Natural killer cell treated with Interleukin-12 subunit alpha and Interleukin-12 subunit beta and Interleukin-15 and Interleukin-18, amount 100 ng/mL, for 72 hours (primary cell): ENCODE results near the gene APOL4. TPM values are rescaled to one million over a fixed set of nuclear protein-coding genes. Genes with fewer than 3 reads are reported as not detected.
A peak's percentile ranks its signal among the peaks of the same experiment; 100 is the strongest.
"Not testable (repeated sequence)": the region's sequence is repeated elsewhere in the genome, so short reads cannot be mapped to it uniquely, and the experiment has no call there.

Experiments used
- ATAC-seq, 2 donors: fragments of 150-1000 bp; cut with Tn5 transposase in 1 of 2; sonication (Bioruptor Pico), chemical (Tn5 transposase) in 1 of 2; 2 replicates each; pipeline ENCODE4 v1.10.0; 2021
- DNase-seq: peaks from one replicate; pipeline ENCODE4 v3.0.0; 2022; ENCODE audit warnings: low spot score
- H3K27ac Mint-ChIP-seq, 2 donors: 1 replicate in 1 of 2; 2 replicates in 1 of 2; pipeline ENCODE4 v1.8.0; 2022; ENCODE audit warnings: mixed read lengths in 2 of 2, mild to moderate bottlenecking in 1 of 2, moderate library complexity in 1 of 2
- H3K27me3 Mint-ChIP-seq, 2 donors: 1 replicate in 1 of 2; 2 replicates in 1 of 2; pipeline ENCODE4 v1.8.0; 2022; ENCODE audit warnings: mixed read lengths in 2 of 2
- H3K36me3 Mint-ChIP-seq: one replicate; pipeline ENCODE4 v1.8.0; 2022; ENCODE audit warnings: mixed read lengths
- H3K4me1 Mint-ChIP-seq, 2 donors: 1 replicate in 1 of 2; 2 replicates in 1 of 2; pipeline ENCODE4 v1.8.0; 2022; ENCODE audit warnings: low read depth in 2 of 2, mixed read lengths in 2 of 2, mild to moderate bottlenecking in 1 of 2
- H3K4me3 Mint-ChIP-seq: one replicate; pipeline ENCODE4 v1.8.0; 2022; ENCODE audit warnings: mixed read lengths
- H3K9me3 Mint-ChIP-seq: 2 replicates; pipeline ENCODE4 v1.8.0; 2022; ENCODE audit warnings: mixed read lengths
- total RNA-seq, 2 donors: library from RNA; stranded (reverse); gene quantifications; one replicate each; pipeline ENCODE4 v1.2.3, GENCODE V29; 2022

The APOL4 gene
- total RNA-seq, 2 donors from 2014 or later = 0.64 to 1.5 TPM

DNA sequence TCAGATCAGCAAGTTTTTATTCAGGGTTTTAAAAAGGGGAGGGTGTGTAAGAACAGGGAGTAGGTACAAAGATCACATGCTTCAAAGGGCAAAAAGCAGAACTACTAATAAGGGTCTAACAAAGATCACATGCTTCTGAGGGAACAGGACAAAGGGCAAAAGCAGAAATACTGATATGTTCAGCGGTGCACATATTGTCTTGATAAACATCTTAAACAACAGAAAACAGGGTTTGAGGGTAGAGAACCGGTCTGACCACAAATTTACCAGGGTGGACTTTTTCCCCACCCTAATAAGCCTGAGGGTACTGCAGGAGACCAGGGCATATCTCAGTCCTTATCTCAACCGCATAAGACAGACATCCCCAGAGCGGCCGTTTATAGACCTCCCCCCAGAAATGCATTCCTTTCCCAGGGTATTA lies 7.9 kb upstream of the APOL4 start:
- not testable (repeated sequence) for ATAC-seq, DNase-seq, H3K27ac Mint-ChIP-seq, H3K9me3 Mint-ChIP-seq, H3K4me3 Mint-ChIP-seq
- Mint-ChIP-seq H3K27me3 (peaks cover 23 to 25% of the 10 kb centered on the region in 2 donors), H3K36me3 (peaks cover 13% of the 10 kb centered on the region), H3K4me1 (peaks cover 15 to 22% of the 10 kb centered on the region in 2 donors)

GRCh38 chr22:36208914-36209313 lies 7.3 kb upstream of the APOL4 start:
- Mint-ChIP-seq H3K4me1 (peaks cover 18 to 22% of the 10 kb centered on the region in 2 donors), H3K9me3 (peaks cover 4% of the 10 kb centered on the region), H3K27me3 (peaks cover 22 to 23% of the 10 kb centered on the region in 2 donors), H3K27ac (no peak overlapping the region), H3K36me3 (peaks cover 13% of the 10 kb centered on the region), H3K4me3 (no peak overlapping the region)
- no peak for ATAC-seq
- no peak for DNase-seq

DNA sequence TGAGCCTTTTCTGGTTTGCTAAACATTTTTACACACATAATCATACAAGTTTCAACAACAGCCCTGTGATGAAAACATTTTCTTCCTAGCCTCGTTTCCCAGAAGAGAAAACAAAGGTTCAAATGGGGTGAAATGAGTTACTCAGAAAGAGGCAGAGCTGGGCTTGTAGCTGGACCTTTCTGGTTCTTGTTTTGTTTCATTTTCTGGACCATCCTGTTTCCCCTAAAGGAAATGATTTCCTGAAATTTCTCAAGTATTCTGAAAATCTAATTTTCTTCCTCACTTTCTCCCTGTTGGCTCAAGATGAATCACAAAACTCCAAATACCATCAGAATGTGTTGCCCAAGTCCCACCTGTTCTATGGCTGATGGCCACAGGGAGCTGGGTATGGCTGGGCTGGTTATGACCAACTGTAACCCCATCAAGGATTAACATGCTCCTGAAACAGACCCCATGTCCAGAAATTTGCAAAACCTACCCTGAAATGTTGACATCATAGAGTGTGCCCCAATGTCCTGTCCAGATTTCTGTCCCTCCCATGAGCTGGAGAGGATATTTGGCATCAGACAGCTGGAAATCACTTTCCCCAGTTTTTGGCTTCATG lies 6.7 kb upstream of the APOL4 start:
- peaks cover 18 to 19% of the 10 kb centered on the region in 2 donors for H3K27me3 Mint-ChIP-seq
- peaks cover 18 to 22% of the 10 kb centered on the region in 2 donors for H3K4me1 Mint-ChIP-seq
- peaks cover 13% of the 10 kb centered on the region for H3K36me3 Mint-ChIP-seq
- no peak overlapping the region for H3K27ac Mint-ChIP-seq
- no peak overlapping the region for H3K4me3 Mint-ChIP-seq
- ATAC-seq (no peak), DNase-seq (no peak)
- H3K9me3 Mint-ChIP-seq = peaks cover 4% of the 10 kb centered on the region

- Mint-ChIP-seq H3K36me3 (peaks cover 13% of the 10 kb centered on the region), H3K4me1 (peaks cover 8 to 15% of the 10 kb centered on the region in 2 donors), H3K27me3 (peaks cover 10% of the 10 kb centered on the region in 2 donors), H3K9me3 (peaks cover 4% of the 10 kb centered on the region), H3K4me3 (no peak overlapping the region), H3K27ac (no peak overlapping the region)
- DNase-seq (no peak), ATAC-seq (no peak)
Observed at GRCh38 chr22:36206255-36206654, 4.6 kb upstream of the APOL4 start.

GRCh38 chr22:36205573-36205972 lies 4.0 kb upstream of the APOL4 start:
- peaks cover 3 to 10% of the 10 kb centered on the region in 2 donors for H3K4me1 Mint-ChIP-seq
- H3K4me3 Mint-ChIP-seq, DNase-seq, H3K9me3 Mint-ChIP-seq, H3K27me3 Mint-ChIP-seq, H3K27ac Mint-ChIP-seq, ATAC-seq: not testable (repeated sequence)
- peaks cover 13% of the 10 kb centered on the region for H3K36me3 Mint-ChIP-seq

DNA sequence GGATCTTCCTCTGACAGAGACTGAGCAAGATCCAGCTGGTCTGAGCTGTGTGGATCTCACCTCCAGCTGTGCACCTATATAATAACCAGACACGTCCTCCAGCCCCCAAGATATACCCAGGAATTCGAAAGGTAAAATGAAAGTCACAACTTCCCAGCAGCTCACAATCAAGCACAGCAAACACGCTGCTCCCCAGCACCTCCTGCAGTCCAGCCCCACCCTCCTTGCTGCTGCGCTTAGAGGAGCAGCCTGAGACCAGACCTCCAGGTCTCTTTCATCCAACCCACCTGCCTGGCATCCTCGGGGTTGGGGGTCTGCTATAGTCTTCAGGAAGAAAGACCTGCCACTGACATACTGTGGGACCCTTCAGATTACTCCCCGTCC lies 3.0 kb upstream of the APOL4 start:
- H3K36me3 Mint-ChIP-seq = peaks cover 13% of the 10 kb centered on the region
- H3K27ac Mint-ChIP-seq = no peak overlapping the region
- DNase-seq = no peak
- no peak overlapping the region for H3K4me3 Mint-ChIP-seq
- peak; percentile 6 to 43 for ATAC-seq
- H3K27me3 Mint-ChIP-seq = peaks cover 7 to 10% of the 10 kb centered on the region in 2 donors
- peaks cover 4% of the 10 kb centered on the region for H3K9me3 Mint-ChIP-seq
- H3K4me1 Mint-ChIP-seq = peaks cover 3 to 7% of the 10 kb centered on the region in 2 donors

GRCh38 chr22:36204001-36204631 lies 2.5 kb upstream of the APOL4 start:
- Mint-ChIP-seq H3K9me3 (peaks cover 1% of the 10 kb centered on the region), H3K4me1 (peaks cover 3 to 4% of the 10 kb centered on the region in 2 donors), H3K4me3 (no peak overlapping the region), H3K27ac (no peak overlapping the region), H3K36me3 (peaks cover 9% of the 10 kb centered on the region), H3K27me3 (peaks cover 3 to 7% of the 10 kb centered on the region in 2 donors)
- DNase-seq (no peak), ATAC-seq (no peak)

DNA sequence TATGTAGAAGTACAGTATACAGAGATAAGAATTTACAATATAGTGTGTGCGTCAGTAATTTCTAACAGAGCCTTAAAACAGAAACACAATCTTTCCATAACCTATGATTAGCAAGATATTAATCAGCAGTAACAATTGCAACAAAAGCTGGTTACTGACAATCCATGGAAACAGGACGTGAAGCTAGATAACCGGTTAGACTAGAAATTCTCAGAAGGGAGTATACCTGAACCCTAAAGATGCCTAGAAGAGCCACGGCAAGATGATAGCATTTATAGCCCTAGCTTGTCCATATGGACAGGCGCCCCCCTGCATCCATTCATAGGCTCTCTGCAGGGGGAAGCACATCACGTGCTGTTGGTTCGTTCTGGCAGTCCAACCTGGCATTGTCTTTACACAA lies 1.8 kb upstream of the APOL4 start:
- not testable (repeated sequence) for H3K4me3 Mint-ChIP-seq, ATAC-seq, H3K36me3 Mint-ChIP-seq, H3K27me3 Mint-ChIP-seq, DNase-seq, H3K9me3 Mint-ChIP-seq, H3K4me1 Mint-ChIP-seq, H3K27ac Mint-ChIP-seq

DNA sequence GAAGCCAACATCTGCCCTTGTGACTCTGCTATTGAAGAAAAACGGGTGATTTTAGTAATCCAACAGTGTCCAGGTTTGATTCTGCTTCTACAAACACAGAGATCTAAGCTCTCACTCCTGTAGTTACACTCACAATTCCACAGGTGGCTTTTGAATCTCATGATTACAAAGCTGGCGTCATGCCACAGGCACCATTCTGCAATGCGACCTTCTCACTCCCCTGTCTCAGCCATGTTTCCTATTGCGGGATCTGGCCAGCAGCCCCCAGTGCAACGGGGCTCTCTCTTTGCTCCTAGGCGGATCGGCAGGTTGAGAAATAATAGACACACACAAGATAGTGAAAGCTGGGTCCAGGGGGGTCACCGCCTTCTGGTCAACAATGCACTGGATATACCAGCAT lies 1.3 kb upstream of the APOL4 start:
- peaks cover 7 to 10% of the 10 kb centered on the region in 2 donors for H3K4me1 Mint-ChIP-seq
- not testable (repeated sequence) for H3K27me3 Mint-ChIP-seq, H3K36me3 Mint-ChIP-seq, H3K4me3 Mint-ChIP-seq, H3K9me3 Mint-ChIP-seq, DNase-seq, ATAC-seq, H3K27ac Mint-ChIP-seq

- H3K27ac Mint-ChIP-seq, H3K4me3 Mint-ChIP-seq, H3K9me3 Mint-ChIP-seq, H3K36me3 Mint-ChIP-seq, H3K27me3 Mint-ChIP-seq, DNase-seq, ATAC-seq: not testable (repeated sequence)
- H3K4me1 Mint-ChIP-seq = peaks cover 19 to 23% of the 10 kb centered on the region in 2 donors
Observed at GRCh38 chr22:36201025-36201424, 584 bp downstream of the APOL4 start.

GRCh38 chr22:36199001-36199551 lies 2.5 kb downstream of the APOL4 start:
- ATAC-seq = no peak
- Mint-ChIP-seq H3K36me3 (no peaks in the 10 kb centered on the region), H3K27me3 (no peaks in the 10 kb centered on the region), H3K9me3 (no peaks in the 10 kb centered on the region), H3K4me3 (no peak overlapping the region), H3K27ac (no peak overlapping the region), H3K4me1 (peaks cover 24 to 25% of the 10 kb centered on the region in 2 donors)
- no peak for DNase-seq

GRCh38 chr22:36198536-36198935 lies 3.1 kb downstream of the APOL4 start:
- DNase-seq (no peak), ATAC-seq (no peak)
- no peak overlapping the region for H3K4me3 Mint-ChIP-seq
- H3K27me3 Mint-ChIP-seq = peaks cover 0 to 2% of the 10 kb centered on the region in 2 donors
- H3K27ac Mint-ChIP-seq = peak overlapping the region; percentile 29 to 72
- H3K9me3 Mint-ChIP-seq = no peaks in the 10 kb centered on the region
- H3K4me1 Mint-ChIP-seq = peaks cover 24 to 25% of the 10 kb centered on the region in 2 donors
- H3K36me3 Mint-ChIP-seq = no peaks in the 10 kb centered on the region

DNA sequence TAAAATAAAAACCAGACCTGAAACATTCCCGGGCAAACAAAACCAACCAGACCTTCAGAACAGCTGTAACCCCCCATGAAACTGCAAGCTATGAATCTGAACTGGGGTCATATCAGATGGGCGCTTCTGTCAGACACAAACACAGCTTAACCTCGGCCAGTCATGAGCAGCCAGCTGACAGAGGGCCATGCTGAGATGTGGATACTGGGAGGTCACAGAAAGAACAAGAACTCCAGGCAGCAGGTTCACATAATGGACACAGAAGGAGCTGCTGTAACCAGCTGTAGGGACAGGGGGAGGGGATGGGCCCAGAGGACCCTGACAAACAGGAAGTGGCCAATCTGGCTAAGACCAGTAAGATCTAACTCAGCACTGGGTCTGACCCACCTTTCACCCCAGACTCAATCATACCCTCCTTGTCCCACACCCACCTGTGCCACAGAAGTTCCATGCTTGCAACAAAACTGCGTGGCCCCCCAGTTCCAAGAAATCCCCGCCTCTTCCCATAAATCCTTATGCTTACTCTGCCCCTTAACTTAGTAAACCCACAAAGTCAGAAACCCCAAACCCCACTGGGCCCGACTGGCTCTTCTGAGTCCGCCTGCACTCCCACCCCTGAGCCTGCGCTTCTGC lies 4.0 kb downstream of the APOL4 start:
- Mint-ChIP-seq H3K9me3 (no peaks in the 10 kb centered on the region), H3K27ac (peak overlapping the region; percentile 29 to 72), H3K36me3 (no peaks in the 10 kb centered on the region), H3K4me3 (peak overlapping the region; percentile 61), H3K4me1 (peaks cover 24 to 25% of the 10 kb centered on the region in 2 donors), H3K27me3 (peaks cover 0 to 4% of the 10 kb centered on the region in 2 donors)
- ATAC-seq (peak; percentile 66 to 73), DNase-seq (no peak)

GRCh38 chr22:36197065-36197440 lies 4.6 kb downstream of the APOL4 start:
- DNase-seq = no peak
- H3K27me3 Mint-ChIP-seq = peaks cover 0 to 4% of the 10 kb centered on the region in 2 donors
- H3K4me3 Mint-ChIP-seq = peak overlapping the region; percentile 61
- peak overlapping the region; percentile 29 to 72 for H3K27ac Mint-ChIP-seq
- no peaks in the 10 kb centered on the region for H3K9me3 Mint-ChIP-seq
- ATAC-seq = no peak
- H3K4me1 Mint-ChIP-seq = peaks cover 24 to 25% of the 10 kb centered on the region in 2 donors
- H3K36me3 Mint-ChIP-seq = no peaks in the 10 kb centered on the region
